Stimulated activated CD4-positive, alpha-beta T cell treated with anti-CD3 and anti-CD28 coated beads, Interleukin-1b, Interleukin-23, amount 100 ng/mL, for 1 hour (primary cell): ENCODE results near the gene TDRD10.
"Not testable (repeated sequence)": the region's sequence is repeated elsewhere in the genome, so short reads cannot be mapped to it uniquely, and the experiment has no call there.

Experiments used
- DNase-seq, 2 donors: peaks; one replicate each; pipeline ENCODE4 v3.0.0-alpha.2; 2020; ENCODE audit warnings: low read depth in 2 of 2

Gene TDRD10

GRCh38 chr1:154479764-154480421 is 22.1 kb upstream of the TDRD10 start:
- DNase-seq, result peak in 1 of 2 donors; percentile 29

GRCh38 chr1:154481053-154481452 is 21.0 kb upstream of the TDRD10 start:
- DNase-seq, result no peak

GRCh38 chr1:154483941-154484803 is 17.8 kb upstream of the TDRD10 start:
- DNase-seq, result no peak

- DNase-seq, result no peak
Measured at GRCh38 chr1:154485106-154485505, 16.9 kb upstream of the TDRD10 start.

GRCh38 chr1:154485910-154486496 is 16.0 kb upstream of the TDRD10 start:
- no peak for DNase-seq

GRCh38 chr1:154486756-154487155 is 15.3 kb upstream of the TDRD10 start:
- not testable (repeated sequence) for DNase-seq

- DNase-seq, result no peak
Measured at GRCh38 chr1:154488922-154489321, 13.1 kb upstream of the TDRD10 start.

- no peak for DNase-seq
Measured at GRCh38 chr1:154489695-154490274, 12.2 kb upstream of the TDRD10 start.

GRCh38 chr1:154490317-154490716 is 11.7 kb upstream of the TDRD10 start:
- no peak for DNase-seq

GRCh38 chr1:154492115-154492514 is 9.9 kb upstream of the TDRD10 start:
- no peak for DNase-seq

- no peak for DNase-seq
Measured at GRCh38 chr1:154493276-154493675, 8.7 kb upstream of the TDRD10 start.

GRCh38 chr1:154495496-154496273 is 6.3 kb upstream of the TDRD10 start:
- DNase-seq, result no peak

GRCh38 chr1:154496383-154496782 is 5.6 kb upstream of the TDRD10 start:
- no peak for DNase-seq

- no peak for DNase-seq
Measured at GRCh38 chr1:154497026-154497806, 4.8 kb upstream of the TDRD10 start.

- DNase-seq, result no peak
Measured at GRCh38 chr1:154499446-154499845, 2.6 kb upstream of the TDRD10 start.

GRCh38 chr1:154500533-154500932 is 1.5 kb upstream of the TDRD10 start:
- no peak for DNase-seq

GRCh38 chr1:154501423-154502065 is 475 bp upstream of the TDRD10 start:
- no peak for DNase-seq

GRCh38 chr1:154502744-154503115 is 711 bp downstream of the TDRD10 start:
- DNase-seq, result no peak

- DNase-seq, result no peak
Measured at GRCh38 chr1:154503898-154504297, 1.9 kb downstream of the TDRD10 start.

GRCh38 chr1:154512760-154513159 is 10.7 kb downstream of the TDRD10 start:
- no peak for DNase-seq
